ENCODE data around the gene WTAP.
"Not testable (repeated sequence)": the region's sequence is repeated elsewhere in the genome, so short reads cannot be mapped to it uniquely, and the experiment has no call there.

Gene WTAP

GRCh38 chr6:159762681-159763293 is 35.5 kb downstream of the WTAP start:
- no peak for DNase-seq

GRCh38 chr6:159766906-159767305 is 39.6 kb downstream of the WTAP start:
- DNase-seq: no peak

- no peak for DNase-seq
Observed at GRCh38 chr6:159769470-159769869, 42.2 kb downstream of the WTAP start.

- no peak for DNase-seq
Observed at GRCh38 chr6:159772196-159772595, 44.9 kb downstream of the WTAP start.

GRCh38 chr6:159777240-159777904 is 50.1 kb downstream of the WTAP start:
- DNase-seq: no peak

- DNase-seq: no peak
Observed at GRCh38 chr6:159778131-159778530, 50.8 kb downstream of the WTAP start.

GRCh38 chr6:159778542-159779103 is 51.3 kb downstream of the WTAP start:
- DNase-seq: no peak

- DNase-seq: no peak
Observed at GRCh38 chr6:159788276-159788675, 61.0 kb downstream of the WTAP start.

GRCh38 chr6:159788753-159789376 is 61.6 kb downstream of the WTAP start:
- DNase-seq: no peak

- peak; percentile 96 for DNase-seq
Observed at GRCh38 chr6:159789377-159790148, 62.3 kb downstream of the WTAP start, which contains the start of gene TCP1. TCP1 (minus strand) TSS chr6:159789602; CDS start chr6:159789468, 134 bp downstream.

GRCh38 chr6:159790149-159790955 is 63.0 kb downstream of the WTAP start, which contains the start of gene MRPL18:
MRPL18 (plus strand) TSS chr6:159790467; CDS start chr6:159790588, 121 bp downstream.
- DNase-seq: peak; percentile 84

- no peak for DNase-seq
Observed at GRCh38 chr6:159790956-159791598, 63.8 kb downstream of the WTAP start.

- not testable (repeated sequence) for DNase-seq
Observed at GRCh38 chr6:159794976-159795375, 67.7 kb downstream of the WTAP start.

GRCh38 chr6:159797554-159797953 is 70.2 kb downstream of the WTAP start:
- no peak for DNase-seq

- no peak for DNase-seq
Observed at GRCh38 chr6:159800141-159800865, 73.0 kb downstream of the WTAP start, which contains the start of gene PNLDC1. PNLDC1 (plus strand) TSS chr6:159800276; CDS start chr6:159800308, 32 bp downstream.

- no peak for DNase-seq
Observed at GRCh38 chr6:159801935-159802334, 74.6 kb downstream of the WTAP start.

GRCh38 chr6:159804504-159804903 is 77.2 kb downstream of the WTAP start:
- no peak for DNase-seq

GRCh38 chr6:159805440-159806020 is 78.2 kb downstream of the WTAP start:
- no peak for DNase-seq
